ENCODE measurements around the gene LRRTM4.

DNA sequence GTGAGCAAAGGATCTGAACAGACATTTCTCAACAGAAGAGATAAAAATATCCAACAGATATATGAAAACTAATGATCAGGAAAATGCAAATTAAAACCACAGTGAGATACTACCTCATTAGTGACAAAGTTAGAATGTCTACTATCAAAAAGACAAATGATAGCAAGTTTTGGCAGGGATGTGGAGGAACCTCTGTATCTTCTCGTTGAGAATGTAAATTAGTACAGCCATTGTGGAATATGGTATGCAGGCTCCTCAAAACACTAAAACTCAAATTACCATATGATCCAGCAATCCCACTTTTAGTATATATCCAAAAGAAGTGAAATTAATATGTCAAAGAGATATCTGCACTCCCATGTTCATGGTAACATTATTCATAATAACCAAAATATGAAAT is 427.1 kb downstream of the LRRTM4 start:
- TF ChIP-seq, protein P1, sequence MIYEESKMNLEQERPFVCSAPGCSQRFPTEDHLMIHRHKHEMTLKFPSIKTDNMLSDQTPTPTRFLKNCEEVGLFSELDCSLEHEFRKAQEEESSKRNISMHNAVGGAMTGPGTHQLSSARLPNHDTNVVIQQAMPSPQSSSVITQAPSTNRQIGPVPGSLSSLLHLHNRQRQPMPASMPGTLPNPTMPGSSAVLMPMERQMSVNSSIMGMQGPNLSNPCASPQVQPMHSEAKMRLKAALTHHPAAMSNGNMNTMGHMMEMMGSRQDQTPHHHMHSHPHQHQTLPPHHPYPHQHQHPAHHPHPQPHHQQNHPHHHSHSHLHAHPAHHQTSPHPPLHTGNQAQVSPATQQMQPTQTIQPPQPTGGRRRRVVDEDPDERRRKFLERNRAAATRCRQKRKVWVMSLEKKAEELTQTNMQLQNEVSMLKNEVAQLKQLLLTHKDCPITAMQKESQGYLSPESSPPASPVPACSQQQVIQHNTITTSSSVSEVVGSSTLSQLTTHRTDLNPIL (CRISPR knock-in tag; IDR thresholded peaks at IDR 0.05; ENCODE audit: low read depth): no peak
- no peak for TF ChIP-seq ZNF70 (CRISPR knock-in tag; IDR thresholded peaks at IDR 0.05)
- no peak for TF ChIP-seq PATZ1 (CRISPR knock-in tag; IDR thresholded peaks at IDR 0.05; ENCODE audit: borderline replicate concordance)
- no peak for TF ChIP-seq TOX (CRISPR knock-in tag; IDR thresholded peaks at IDR 0.05; ENCODE audit: borderline replicate concordance)
- TF ChIP-seq TCF4 (CRISPR knock-in tag; IDR thresholded peaks at IDR 0.05; ENCODE audit: borderline replicate concordance): no peak
- no peak for TF ChIP-seq OSR1 (CRISPR knock-in tag; IDR thresholded peaks at IDR 0.05)
- no peak for TF ChIP-seq ISL1 (CRISPR knock-in tag; IDR thresholded peaks at IDR 0.05)
- TF ChIP-seq RARB (CRISPR knock-in tag; IDR thresholded peaks at IDR 0.05): no peak
- TF ChIP-seq, protein P2, sequence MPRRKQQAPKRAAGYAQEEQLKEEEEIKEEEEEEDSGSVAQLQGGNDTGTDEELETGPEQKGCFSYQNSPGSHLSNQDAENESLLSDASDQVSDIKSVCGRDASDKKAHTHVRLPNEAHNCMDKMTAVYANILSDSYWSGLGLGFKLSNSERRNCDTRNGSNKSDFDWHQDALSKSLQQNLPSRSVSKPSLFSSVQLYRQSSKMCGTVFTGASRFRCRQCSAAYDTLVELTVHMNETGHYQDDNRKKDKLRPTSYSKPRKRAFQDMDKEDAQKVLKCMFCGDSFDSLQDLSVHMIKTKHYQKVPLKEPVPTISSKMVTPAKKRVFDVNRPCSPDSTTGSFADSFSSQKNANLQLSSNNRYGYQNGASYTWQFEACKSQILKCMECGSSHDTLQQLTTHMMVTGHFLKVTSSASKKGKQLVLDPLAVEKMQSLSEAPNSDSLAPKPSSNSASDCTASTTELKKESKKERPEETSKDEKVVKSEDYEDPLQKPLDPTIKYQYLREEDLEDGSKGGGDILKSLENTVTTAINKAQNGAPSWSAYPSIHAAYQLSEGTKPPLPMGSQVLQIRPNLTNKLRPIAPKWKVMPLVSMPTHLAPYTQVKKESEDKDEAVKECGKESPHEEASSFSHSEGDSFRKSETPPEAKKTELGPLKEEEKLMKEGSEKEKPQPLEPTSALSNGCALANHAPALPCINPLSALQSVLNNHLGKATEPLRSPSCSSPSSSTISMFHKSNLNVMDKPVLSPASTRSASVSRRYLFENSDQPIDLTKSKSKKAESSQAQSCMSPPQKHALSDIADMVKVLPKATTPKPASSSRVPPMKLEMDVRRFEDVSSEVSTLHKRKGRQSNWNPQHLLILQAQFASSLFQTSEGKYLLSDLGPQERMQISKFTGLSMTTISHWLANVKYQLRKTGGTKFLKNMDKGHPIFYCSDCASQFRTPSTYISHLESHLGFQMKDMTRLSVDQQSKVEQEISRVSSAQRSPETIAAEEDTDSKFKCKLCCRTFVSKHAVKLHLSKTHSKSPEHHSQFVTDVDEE (CRISPR knock-in tag; IDR thresholded peaks at IDR 0.05): no peak
- no peak for TF ChIP-seq BACH2 (CRISPR knock-in tag; IDR thresholded peaks at IDR 0.05; ENCODE audit: borderline replicate concordance)
- no peak for TF ChIP-seq ZNF8 (CRISPR knock-in tag; IDR thresholded peaks at IDR 0.05)
- no peak for TF ChIP-seq ZNF565 (CRISPR knock-in tag; conservative IDR thresholded peaks at IDR 0.05; ENCODE audit: low read depth)
